GM23338 (cell line): ENCODE data around the gene OGFRL1. TPM values are rescaled to one million over a fixed set of nuclear protein-coding genes. Genes with fewer than 3 reads are reported as not detected.
A peak's percentile ranks its signal among the peaks of the same experiment; 100 is the strongest.

Source experiments
- ATAC-seq: fragments of 200-7000 bp; cut with Tn5 transposase; 3 replicates; pipeline ENCODE4 v1.9.1; 2020
- DNase-seq: peaks from one replicate; pipeline ENCODE4 v3.0.0-alpha.2; 2015; ENCODE audit warnings: low spot score
- H2AFZ ChIP-seq: fragments of 200-600 bp; sonication (generic); 2 replicates; pipeline ENCODE4 v1.8.0; 2016; ENCODE audit warnings: antibody characterized with exemption, mild to moderate bottlenecking, moderate library complexity
- H3F3A ChIP-seq: fragments of 200-600 bp; sonication (generic); replicated peaks from 2 replicates; pipeline ENCODE4 v1.8.0; 2017; ENCODE audit warnings: antibody characterized with exemption, mixed run types, low read depth
- H3K27ac ChIP-seq: fragments of 200-600 bp; sonication (generic); 2 replicates; pipeline ENCODE4 v1.6.1; 2016; ENCODE audit warnings: low read depth
- H3K27me3 ChIP-seq: fragments of 200-600 bp; sonication (generic); 2 replicates; pipeline ENCODE4 v1.8.0; 2016; ENCODE audit warnings: mild to moderate bottlenecking, mixed run types, moderate library complexity; ENCODE audit not compliant: insufficient read depth
- H3K36me3 ChIP-seq: fragments of 200-600 bp; sonication (generic); 2 replicates; pipeline ENCODE4 v1.8.0; 2016; ENCODE audit warnings: mild to moderate bottlenecking; ENCODE audit not compliant: insufficient read depth
- H3K4me1 ChIP-seq: fragments of 200-600 bp; sonication (generic); 2 replicates; pipeline ENCODE4 v1.8.0; 2016; ENCODE audit warnings: mild to moderate bottlenecking, moderate library complexity; ENCODE audit not compliant: insufficient read depth
- H3K4me2 ChIP-seq: fragments of 200-600 bp; sonication (generic); 2 replicates; pipeline ENCODE4 v1.7.1; 2017; ENCODE audit warnings: mixed run types
- H3K4me3 ChIP-seq: fragments of 200-600 bp; sonication (generic); 2 replicates; pipeline ENCODE4 v1.6.1; 2016; ENCODE audit warnings: mixed run types
- H3K79me2 ChIP-seq: fragments of 200-600 bp; sonication (generic); replicated peaks from 2 replicates; pipeline ENCODE4 v1.8.0; 2017; ENCODE audit warnings: mild to moderate bottlenecking; ENCODE audit not compliant: insufficient read depth
- H3K9me2 ChIP-seq: fragments of 200-600 bp; sonication (generic); 2 replicates; pipeline ENCODE4 v1.8.0; 2017; ENCODE audit not compliant: insufficient read depth
- H4K20me1 ChIP-seq: fragments of 200-600 bp; sonication (generic); replicated peaks from 2 replicates; pipeline ENCODE4 v1.8.0; 2017; ENCODE audit warnings: mild to moderate bottlenecking; ENCODE audit not compliant: insufficient read depth
- H3K27ac Mint-ChIP-seq: 2 replicates; pipeline ENCODE4 v1.8.0; 2020; ENCODE audit warnings: inconsistent platforms, mild to moderate bottlenecking, moderate library complexity, mixed read lengths
- H3K27me3 Mint-ChIP-seq: 3 replicates; pipeline ENCODE4 v1.8.0; 2022; ENCODE audit warnings: low read depth, mild to moderate bottlenecking, moderate library complexity, mixed read lengths, inconsistent platforms; ENCODE audit not compliant: insufficient read depth, poor library complexity
- H3K36me3 Mint-ChIP-seq: 3 replicates; pipeline ENCODE4 v1.8.0; 2021; ENCODE audit warnings: low read depth, mild to moderate bottlenecking, inconsistent platforms, moderate library complexity, mixed read lengths
- H3K4me1 Mint-ChIP-seq: 3 replicates; pipeline ENCODE4 v1.8.0; 2020; ENCODE audit warnings: mild to moderate bottlenecking, inconsistent platforms, mixed read lengths
- H3K4me3 Mint-ChIP-seq: 3 replicates; pipeline ENCODE4 v1.8.0; 2021; ENCODE audit warnings: moderate library complexity, mild to moderate bottlenecking, inconsistent platforms, mixed read lengths
- H3K9me3 Mint-ChIP-seq: 3 replicates; pipeline ENCODE4 v1.8.0; 2020; ENCODE audit warnings: moderate library complexity, mild to moderate bottlenecking, inconsistent platforms, mixed read lengths
- CREB1 ChIP-seq: fragments of 250-450 bp; sonication (Bioruptor Pico); IDR thresholded peaks from 2 replicates; pipeline ENCODE4 v1.5.0; 2020; ENCODE audit warnings: low read depth, mild to moderate bottlenecking, moderate library complexity
- EZH2 ChIP-seq: fragments of 200-600 bp; sonication (generic); IDR thresholded peaks from one replicate; pipeline ENCODE4 v1.8.0; 2017; ENCODE audit warnings: antibody characterized with exemption, mild to moderate bottlenecking, low read depth; ENCODE audit not compliant: unreplicated experiment
- EZH2phosphoT487 ChIP-seq: fragments of 200-600 bp; sonication (generic); IDR thresholded peaks from one replicate; pipeline ENCODE4 v1.8.1; 2018; ENCODE audit warnings: antibody characterized with exemption; ENCODE audit not compliant: unreplicated experiment
- JUNB ChIP-seq: IDR thresholded peaks from one replicate; pipeline ENCODE4 v1.6.1; 2016; ENCODE audit warnings: antibody characterized with exemption; ENCODE audit not compliant: unreplicated experiment
- NANOG ChIP-seq: IDR thresholded peaks from 2 replicates; pipeline ENCODE4 v1.6.1; 2016; ENCODE audit warnings: antibody characterized with exemption, borderline replicate concordance
- POLR2AphosphoS5 ChIP-seq: IDR thresholded peaks from 2 replicates; pipeline ENCODE4 v1.6.1; 2016; ENCODE audit warnings: antibody characterized with exemption, low read depth
- ZNF114 ChIP-seq: fragments of 250-450 bp; sonication (Bioruptor Pico); IDR thresholded peaks from 2 replicates; pipeline ENCODE4 v1.5.0; 2020; ENCODE audit warnings: mild to moderate bottlenecking, moderate library complexity
- ZNF331 ChIP-seq: fragments of 250-450 bp; sonication (Bioruptor Pico); IDR thresholded peaks from 2 replicates; pipeline ENCODE4 v1.5.0; 2020; ENCODE audit warnings: low read depth, mild to moderate bottlenecking, moderate library complexity
- polyA plus RNA-seq: library from polyadenylated mRNA; unstranded; fragments of >200 nt; fragmentation: Nextera tagmentation; extraction: Ambion mirVana; gene quantifications from 2 replicates; pipeline ENCODE4 v1.2.1, GENCODE V29; 2016
- total RNA-seq: library from RNA; depleted of rRNA; stranded (reverse); fragments of >200 nt; shearing (Covaris generic); gene quantifications from 2 replicates; pipeline ENCODE4 v1.2.3, GENCODE V29; 2014
- TF ChIP-seq, protein P1 (sequence below): fragments of 250-450 bp; sonication (Bioruptor Pico); IDR thresholded peaks from 2 replicates; pipeline ENCODE4 v1.5.0; 2020; ENCODE audit warnings: mild to moderate bottlenecking, moderate library complexity
- TF ChIP-seq, protein P2 (sequence below): IDR thresholded peaks from one replicate; pipeline ENCODE4 v1.6.1; 2018; ENCODE audit warnings: antibody characterized with exemption; ENCODE audit not compliant: unreplicated experiment
- TF ChIP-seq, protein P3 (sequence below): IDR thresholded peaks from 2 replicates; pipeline ENCODE4 v1.6.1; 2016; ENCODE audit warnings: antibody characterized with exemption

Gene OGFRL1
- total and polyA plus RNA-seq, 2 experiments from 2014 or later, result 4.2 to 10.0 TPM

DNA sequence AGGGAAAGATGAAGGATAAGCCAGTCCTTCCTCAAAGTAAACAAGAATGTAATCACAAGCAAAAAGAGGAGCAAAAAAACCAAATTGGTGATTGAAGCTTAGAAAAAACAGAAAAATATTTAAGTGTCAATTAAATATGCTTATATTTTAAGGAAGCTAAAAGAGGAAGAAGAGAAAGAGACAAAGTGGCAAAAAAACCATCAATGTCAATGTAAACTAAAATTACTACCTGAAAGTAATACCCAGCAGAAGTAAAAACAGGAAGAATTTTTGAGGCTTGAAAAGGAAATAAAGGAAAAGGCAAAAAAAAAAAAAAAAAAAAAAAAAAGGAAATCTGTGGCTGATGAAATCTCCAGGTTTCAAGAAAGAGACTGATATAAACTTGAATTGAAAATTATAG, 36.2 kb upstream of the OGFRL1 start:
- no peak for DNase-seq
- Histone ChIP-seq H3K27ac (peak overlapping the region; percentile 5; the same call in 1 of the 2 replicates), H3K9me2 (peaks cover 3% of the 10 kb centered on the region; the same call in 1 of the 2 replicates), H4K20me1 (no peaks in the 10 kb centered on the region), H3K79me2 (no peaks in the 10 kb centered on the region), H3K27me3 (no peaks in the 10 kb centered on the region), H3K4me1 (peaks cover 30% of the 10 kb centered on the region), H2AFZ (no peak overlapping the region), H3K4me2 (0 out of 2 replicates have a peak overlapping the region, but pooled peaks have one; percentile 3), H3F3A (no peaks in the 10 kb centered on the region), H3K4me3 (no peak overlapping the region), H3K36me3 (no peaks in the 10 kb centered on the region)
- peaks cover 37% of the 10 kb centered on the region for H3K4me1 Mint-ChIP-seq
- H3K36me3 Mint-ChIP-seq, result no peaks in the 10 kb centered on the region; the same call in 2 of the 3 replicates
- H3K4me3 Mint-ChIP-seq, result no peak overlapping the region
- no peak for ATAC-seq
- peak overlapping the region; percentile 71 for H3K27ac Mint-ChIP-seq
- no peaks in the 10 kb centered on the region for H3K9me3 Mint-ChIP-seq
- H3K27me3 Mint-ChIP-seq, result peaks cover 4% of the 10 kb centered on the region
- no peak for TF ChIP-seq JUNB
- TF ChIP-seq, protein P1, sequence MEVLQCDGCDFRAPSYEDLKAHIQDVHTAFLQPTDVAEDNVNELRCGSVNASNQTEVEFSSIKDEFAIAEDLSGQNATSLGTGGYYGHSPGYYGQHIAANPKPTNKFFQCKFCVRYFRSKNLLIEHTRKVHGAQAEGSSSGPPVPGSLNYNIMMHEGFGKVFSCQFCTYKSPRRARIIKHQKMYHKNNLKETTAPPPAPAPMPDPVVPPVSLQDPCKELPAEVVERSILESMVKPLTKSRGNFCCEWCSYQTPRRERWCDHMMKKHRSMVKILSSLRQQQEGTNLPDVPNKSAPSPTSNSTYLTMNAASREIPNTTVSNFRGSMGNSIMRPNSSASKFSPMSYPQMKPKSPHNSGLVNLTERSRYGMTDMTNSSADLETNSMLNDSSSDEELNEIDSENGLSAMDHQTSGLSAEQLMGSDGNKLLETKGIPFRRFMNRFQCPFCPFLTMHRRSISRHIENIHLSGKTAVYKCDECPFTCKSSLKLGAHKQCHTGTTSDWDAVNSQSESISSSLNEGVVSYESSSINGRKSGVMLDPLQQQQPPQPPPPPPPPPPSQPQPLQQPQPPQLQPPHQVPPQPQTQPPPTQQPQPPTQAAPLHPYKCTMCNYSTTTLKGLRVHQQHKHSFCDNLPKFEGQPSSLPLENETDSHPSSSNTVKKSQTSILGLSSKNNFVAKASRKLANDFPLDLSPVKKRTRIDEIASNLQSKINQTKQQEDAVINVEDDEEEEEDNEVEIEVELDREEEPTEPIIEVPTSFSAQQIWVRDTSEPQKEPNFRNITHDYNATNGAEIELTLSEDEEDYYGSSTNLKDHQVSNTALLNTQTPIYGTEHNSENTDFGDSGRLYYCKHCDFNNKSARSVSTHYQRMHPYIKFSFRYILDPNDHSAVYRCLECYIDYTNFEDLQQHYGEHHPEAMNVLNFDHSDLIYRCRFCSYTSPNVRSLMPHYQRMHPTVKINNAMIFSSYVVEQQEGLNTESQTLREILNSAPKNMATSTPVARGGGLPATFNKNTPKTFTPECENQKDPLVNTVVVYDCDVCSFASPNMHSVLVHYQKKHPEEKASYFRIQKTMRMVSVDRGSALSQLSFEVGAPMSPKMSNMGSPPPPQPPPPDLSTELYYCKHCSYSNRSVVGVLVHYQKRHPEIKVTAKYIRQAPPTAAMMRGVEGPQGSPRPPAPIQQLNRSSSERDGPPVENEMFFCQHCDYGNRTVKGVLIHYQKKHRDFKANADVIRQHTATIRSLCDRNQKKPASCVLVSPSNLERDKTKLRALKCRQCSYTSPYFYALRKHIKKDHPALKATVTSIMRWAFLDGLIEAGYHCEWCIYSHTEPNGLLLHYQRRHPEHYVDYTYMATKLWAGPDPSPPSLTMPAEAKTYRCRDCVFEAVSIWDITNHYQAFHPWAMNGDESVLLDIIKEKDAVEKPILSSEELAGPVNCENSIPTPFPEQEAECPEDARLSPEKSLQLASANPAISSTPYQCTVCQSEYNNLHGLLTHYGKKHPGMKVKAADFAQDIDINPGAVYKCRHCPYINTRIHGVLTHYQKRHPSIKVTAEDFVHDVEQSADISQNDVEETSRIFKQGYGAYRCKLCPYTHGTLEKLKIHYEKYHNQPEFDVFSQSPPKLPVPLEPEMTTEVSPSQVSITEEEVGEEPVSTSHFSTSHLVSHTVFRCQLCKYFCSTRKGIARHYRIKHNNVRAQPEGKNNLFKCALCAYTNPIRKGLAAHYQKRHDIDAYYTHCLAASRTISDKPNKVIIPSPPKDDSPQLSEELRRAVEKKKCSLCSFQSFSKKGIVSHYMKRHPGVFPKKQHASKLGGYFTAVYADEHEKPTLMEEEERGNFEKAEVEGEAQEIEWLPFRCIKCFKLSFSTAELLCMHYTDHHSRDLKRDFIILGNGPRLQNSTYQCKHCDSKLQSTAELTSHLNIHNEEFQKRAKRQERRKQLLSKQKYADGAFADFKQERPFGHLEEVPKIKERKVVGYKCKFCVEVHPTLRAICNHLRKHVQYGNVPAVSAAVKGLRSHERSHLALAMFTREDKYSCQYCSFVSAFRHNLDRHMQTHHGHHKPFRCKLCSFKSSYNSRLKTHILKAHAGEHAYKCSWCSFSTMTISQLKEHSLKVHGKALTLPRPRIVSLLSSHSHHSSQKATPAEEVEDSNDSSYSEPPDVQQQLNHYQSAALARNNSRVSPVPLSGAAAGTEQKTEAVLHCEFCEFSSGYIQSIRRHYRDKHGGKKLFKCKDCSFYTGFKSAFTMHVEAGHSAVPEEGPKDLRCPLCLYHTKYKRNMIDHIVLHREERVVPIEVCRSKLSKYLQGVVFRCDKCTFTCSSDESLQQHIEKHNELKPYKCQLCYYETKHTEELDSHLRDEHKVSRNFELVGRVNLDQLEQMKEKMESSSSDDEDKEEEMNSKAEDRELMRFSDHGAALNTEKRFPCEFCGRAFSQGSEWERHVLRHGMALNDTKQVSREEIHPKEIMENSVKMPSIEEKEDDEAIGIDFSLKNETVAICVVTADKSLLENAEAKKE, result no peak
- TF ChIP-seq ZNF114 (CRISPR knock-in tag), result no peak
- TF ChIP-seq POLR2AphosphoS5, result no peak
- TF ChIP-seq NANOG, result no peak
- no peak for TF ChIP-seq EZH2
- no peak for TF ChIP-seq ZNF331 (CRISPR knock-in tag)
- TF ChIP-seq, protein P2, sequence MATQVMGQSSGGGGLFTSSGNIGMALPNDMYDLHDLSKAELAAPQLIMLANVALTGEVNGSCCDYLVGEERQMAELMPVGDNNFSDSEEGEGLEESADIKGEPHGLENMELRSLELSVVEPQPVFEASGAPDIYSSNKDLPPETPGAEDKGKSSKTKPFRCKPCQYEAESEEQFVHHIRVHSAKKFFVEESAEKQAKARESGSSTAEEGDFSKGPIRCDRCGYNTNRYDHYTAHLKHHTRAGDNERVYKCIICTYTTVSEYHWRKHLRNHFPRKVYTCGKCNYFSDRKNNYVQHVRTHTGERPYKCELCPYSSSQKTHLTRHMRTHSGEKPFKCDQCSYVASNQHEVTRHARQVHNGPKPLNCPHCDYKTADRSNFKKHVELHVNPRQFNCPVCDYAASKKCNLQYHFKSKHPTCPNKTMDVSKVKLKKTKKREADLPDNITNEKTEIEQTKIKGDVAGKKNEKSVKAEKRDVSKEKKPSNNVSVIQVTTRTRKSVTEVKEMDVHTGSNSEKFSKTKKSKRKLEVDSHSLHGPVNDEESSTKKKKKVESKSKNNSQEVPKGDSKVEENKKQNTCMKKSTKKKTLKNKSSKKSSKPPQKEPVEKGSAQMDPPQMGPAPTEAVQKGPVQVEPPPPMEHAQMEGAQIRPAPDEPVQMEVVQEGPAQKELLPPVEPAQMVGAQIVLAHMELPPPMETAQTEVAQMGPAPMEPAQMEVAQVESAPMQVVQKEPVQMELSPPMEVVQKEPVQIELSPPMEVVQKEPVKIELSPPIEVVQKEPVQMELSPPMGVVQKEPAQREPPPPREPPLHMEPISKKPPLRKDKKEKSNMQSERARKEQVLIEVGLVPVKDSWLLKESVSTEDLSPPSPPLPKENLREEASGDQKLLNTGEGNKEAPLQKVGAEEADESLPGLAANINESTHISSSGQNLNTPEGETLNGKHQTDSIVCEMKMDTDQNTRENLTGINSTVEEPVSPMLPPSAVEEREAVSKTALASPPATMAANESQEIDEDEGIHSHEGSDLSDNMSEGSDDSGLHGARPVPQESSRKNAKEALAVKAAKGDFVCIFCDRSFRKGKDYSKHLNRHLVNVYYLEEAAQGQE, result no peak
- TF ChIP-seq, protein P3, sequence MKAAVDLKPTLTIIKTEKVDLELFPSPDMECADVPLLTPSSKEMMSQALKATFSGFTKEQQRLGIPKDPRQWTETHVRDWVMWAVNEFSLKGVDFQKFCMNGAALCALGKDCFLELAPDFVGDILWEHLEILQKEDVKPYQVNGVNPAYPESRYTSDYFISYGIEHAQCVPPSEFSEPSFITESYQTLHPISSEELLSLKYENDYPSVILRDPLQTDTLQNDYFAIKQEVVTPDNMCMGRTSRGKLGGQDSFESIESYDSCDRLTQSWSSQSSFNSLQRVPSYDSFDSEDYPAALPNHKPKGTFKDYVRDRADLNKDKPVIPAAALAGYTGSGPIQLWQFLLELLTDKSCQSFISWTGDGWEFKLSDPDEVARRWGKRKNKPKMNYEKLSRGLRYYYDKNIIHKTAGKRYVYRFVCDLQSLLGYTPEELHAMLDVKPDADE, result no peak
- TF ChIP-seq EZH2phosphoT487, result no peak
- no peak for TF ChIP-seq CREB1 (CRISPR knock-in tag)
